NB4 (cell line): ENCODE results near the gene KIAA0040.

Source experiments
- DNase-seq: peaks from one replicate; pipeline ENCODE4 v3.0.0; 2010; ENCODE audit warnings: low read depth
- H3K4me3 ChIP-seq: one replicate; pipeline ENCODE4 v1.5.1; 2011; ENCODE audit warnings: mild to moderate bottlenecking, low read depth, low read length, moderate library complexity
- MAX ChIP-seq: IDR thresholded peaks from 2 replicates; pipeline ENCODE4 v1.6.1; 2011; ENCODE audit warnings: low read depth, low read length
- MYC ChIP-seq: IDR thresholded peaks from 2 replicates; pipeline ENCODE4 v1.6.1; 2011; ENCODE audit warnings: low read depth, low read length
- POLR2A ChIP-seq: IDR thresholded peaks from 2 replicates; pipeline ENCODE4 v1.6.1; 2011; ENCODE audit warnings: mild to moderate bottlenecking; ENCODE audit not compliant: insufficient read length; ENCODE audit errors: extremely low read depth
- TF ChIP-seq, protein P1 (sequence below): IDR thresholded peaks from one replicate; pipeline ENCODE4 v1.5.1; 2012; ENCODE audit warnings: low read depth, low read length

The KIAA0040 gene

GRCh38 chr1:175138579-175138978, 54.0 kb downstream of the KIAA0040 start:
- no peak overlapping the region for H3K4me3 ChIP-seq
- no peak for DNase-seq
- TF ChIP-seq, protein P1, sequence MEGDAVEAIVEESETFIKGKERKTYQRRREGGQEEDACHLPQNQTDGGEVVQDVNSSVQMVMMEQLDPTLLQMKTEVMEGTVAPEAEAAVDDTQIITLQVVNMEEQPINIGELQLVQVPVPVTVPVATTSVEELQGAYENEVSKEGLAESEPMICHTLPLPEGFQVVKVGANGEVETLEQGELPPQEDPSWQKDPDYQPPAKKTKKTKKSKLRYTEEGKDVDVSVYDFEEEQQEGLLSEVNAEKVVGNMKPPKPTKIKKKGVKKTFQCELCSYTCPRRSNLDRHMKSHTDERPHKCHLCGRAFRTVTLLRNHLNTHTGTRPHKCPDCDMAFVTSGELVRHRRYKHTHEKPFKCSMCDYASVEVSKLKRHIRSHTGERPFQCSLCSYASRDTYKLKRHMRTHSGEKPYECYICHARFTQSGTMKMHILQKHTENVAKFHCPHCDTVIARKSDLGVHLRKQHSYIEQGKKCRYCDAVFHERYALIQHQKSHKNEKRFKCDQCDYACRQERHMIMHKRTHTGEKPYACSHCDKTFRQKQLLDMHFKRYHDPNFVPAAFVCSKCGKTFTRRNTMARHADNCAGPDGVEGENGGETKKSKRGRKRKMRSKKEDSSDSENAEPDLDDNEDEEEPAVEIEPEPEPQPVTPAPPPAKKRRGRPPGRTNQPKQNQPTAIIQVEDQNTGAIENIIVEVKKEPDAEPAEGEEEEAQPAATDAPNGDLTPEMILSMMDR: no peak
- no peak for TF ChIP-seq MYC

- TF ChIP-seq, protein P1: no peak
- no peak for TF ChIP-seq MYC
- no peak for TF ChIP-seq POLR2A
- no peak for TF ChIP-seq MAX
- no peak overlapping the region for H3K4me3 ChIP-seq
- no peak for DNase-seq
Observed at GRCh38 chr1:175137369-175137768, 55.2 kb downstream of the KIAA0040 start.

DNA sequence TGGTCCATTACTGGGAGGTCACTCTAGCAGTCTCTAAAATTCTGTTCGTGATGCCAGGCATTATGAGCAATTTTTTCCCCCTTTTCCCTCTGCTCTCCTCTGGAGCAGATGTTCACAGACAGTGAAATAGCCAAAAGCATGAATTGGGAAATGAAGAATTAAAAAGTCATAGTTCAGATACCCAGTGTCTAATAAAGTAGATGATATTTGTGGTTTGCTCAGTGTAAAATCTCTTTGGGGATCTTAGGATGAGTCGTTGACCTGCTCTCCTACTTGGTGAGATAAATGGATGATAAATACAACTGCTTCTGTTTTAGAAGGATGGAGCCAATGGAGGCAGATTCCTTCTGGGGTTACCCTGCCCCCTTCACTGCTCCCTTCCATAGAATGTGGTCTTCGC, 56.3 kb downstream of the KIAA0040 start:
- no peak for TF ChIP-seq MAX
- no peak for TF ChIP-seq POLR2A
- TF ChIP-seq, protein P1: no peak
- TF ChIP-seq MYC: no peak
- DNase-seq: no peak
- H3K4me3 ChIP-seq: no peak overlapping the region

- TF ChIP-seq, protein P1: no peak
- TF ChIP-seq MYC (no peak), MAX (no peak), POLR2A (no peak)
- DNase-seq: no peak
- no peak overlapping the region for H3K4me3 ChIP-seq
Observed at GRCh38 chr1:175134500-175134899, 58.1 kb downstream of the KIAA0040 start.

GRCh38 chr1:175133673-175134435, 58.7 kb downstream of the KIAA0040 start:
- no peak for DNase-seq
- TF ChIP-seq MYC (no peak), POLR2A (no peak), MAX (no peak)
- TF ChIP-seq, protein P1: no peak
- H3K4me3 ChIP-seq: no peak overlapping the region

GRCh38 chr1:175132436-175132835, 60.1 kb downstream of the KIAA0040 start:
- no peak overlapping the region for H3K4me3 ChIP-seq
- TF ChIP-seq MAX (no peak), POLR2A (no peak), MYC (no peak)
- TF ChIP-seq, protein P1: no peak
- no peak for DNase-seq
